OCI-LY7 (cell line): ENCODE measurements around the gene TLE1. TPM values are rescaled to one million over a fixed set of nuclear protein-coding genes. Genes with fewer than 3 reads are reported as not detected.

Experiments used
- BruUV-seq: library from RNA; stranded (reverse); fragments of 400-500 nt; replicated peaks from 2 replicates; lab custom pipeline; 2021; lab: Mats Ljungman, UMichigan
- CTCF ChIA-PET: fragments of 300-600 bp; sonication (Branson Sonifier 250); formaldehyde crosslinking; loops from one replicate; lab custom pipeline; 2022; ENCODE audit warnings: antibody characterized with exemption; ENCODE audit not compliant: unreplicated experiment; lab: Charles Lee
- POLR2A ChIA-PET: fragments of 300-600 bp; sonication (Branson Sonifier 250); formaldehyde crosslinking; loops from one replicate; lab custom pipeline; 2022; ENCODE audit warnings: antibody characterized with exemption; lab: Charles Lee
- DNase-seq: peaks from one replicate; pipeline ENCODE4 v3.0.0-alpha.2; 2015; ENCODE audit warnings: low spot score
- H2AFZ ChIP-seq: fragments of 200-600 bp; sonication (generic), shearing (Covaris generic); 2 replicates; pipeline ENCODE4 v1.6.1; 2014; ENCODE audit warnings: mild to moderate bottlenecking, antibody characterized with exemption, low read length, moderate library complexity
- H3K27ac ChIP-seq: fragments of 200-600 bp; sonication (generic); 2 replicates; pipeline ENCODE4 v1.5.1; 2014; ENCODE audit warnings: mixed run types, low read depth, mild to moderate bottlenecking, moderate library complexity, low read length, inconsistent platforms; ENCODE audit not compliant: poor library complexity, severe bottlenecking
- H3K36me3 ChIP-seq: fragments of 200-600 bp; sonication (generic); 2 replicates; pipeline ENCODE4 v1.6.1; 2014; ENCODE audit warnings: mild to moderate bottlenecking, antibody characterized with exemption, low read length, moderate library complexity, mixed read lengths; ENCODE audit not compliant: insufficient read depth
- H3K4me1 ChIP-seq: fragments of 200-600 bp; sonication (generic); 2 replicates; pipeline ENCODE4 v1.5.1; 2014; ENCODE audit warnings: mild to moderate bottlenecking, low read length; ENCODE audit not compliant: insufficient read depth, poor library complexity, severe bottlenecking
- H3K4me2 ChIP-seq: fragments of 200-600 bp; sonication (generic); 2 replicates; pipeline ENCODE4 v1.6.1; 2014; ENCODE audit warnings: mild to moderate bottlenecking, low read length
- H3K4me3 ChIP-seq: fragments of 200-600 bp; sonication (generic); 2 replicates; pipeline ENCODE4 v1.5.1; 2014; ENCODE audit warnings: mild to moderate bottlenecking, low read depth, low read length; ENCODE audit not compliant: poor library complexity, severe bottlenecking
- H3K79me2 ChIP-seq: fragments of 200-600 bp; sonication (generic); 2 replicates; pipeline ENCODE4 v1.6.1; 2016; ENCODE audit warnings: low read depth, mild to moderate bottlenecking, low read length, moderate library complexity, mixed read lengths; ENCODE audit not compliant: insufficient read depth
- H3K9me2 ChIP-seq: fragments of 200-600 bp; sonication (generic); 2 replicates; pipeline ENCODE4 v1.6.1; 2016; ENCODE audit warnings: mild to moderate bottlenecking, low read length, mixed read lengths; ENCODE audit not compliant: insufficient read depth
- H3K9me3 ChIP-seq: fragments of 200-600 bp; sonication (generic); 2 replicates; pipeline ENCODE4 v1.6.1; 2014; ENCODE audit warnings: mild to moderate bottlenecking, mixed run types, low read length, mixed read lengths
- H4K20me1 ChIP-seq: fragments of 200-600 bp; sonication (generic); 2 replicates; pipeline ENCODE4 v1.6.1; 2014; ENCODE audit warnings: mild to moderate bottlenecking, antibody characterized with exemption, low read length, moderate library complexity, mixed read lengths; ENCODE audit not compliant: insufficient read depth
- CTCF ChIP-seq: fragments of 200-600 bp; sonication (generic); conservative IDR thresholded peaks from 2 replicates; pipeline ENCODE4 v1.5.1; 2014; ENCODE audit warnings: mild to moderate bottlenecking, antibody characterized with exemption, low read length, moderate library complexity, mixed read lengths
- EZH2phosphoT487 ChIP-seq: fragments of 200-600 bp; sonication (generic); IDR thresholded peaks from 2 replicates; pipeline ENCODE4 v1.6.1; 2018; ENCODE audit warnings: low read depth, borderline replicate concordance, mild to moderate bottlenecking, mixed run types, antibody characterized with exemption, low read length, moderate library complexity, mixed read lengths
- intact Hi-C: fragments of 100-400 bp; cut with micrococcal nuclease; formaldehyde crosslinking; loops from one replicate; pipeline ENCODE4 v1.10.0; 2022; ENCODE audit not compliant: unreplicated experiment
- total RNA-seq, 2 experiments: library from RNA; depleted of rRNA in 1 of 2; stranded (reverse); fragments of >200 nt in 1 of 2; shearing (Covaris generic) in 1 of 2; gene quantifications; 2 replicates each; pipeline ENCODE4 v1.2.3, GENCODE V29; 2014 to 2022

Gene TLE1
- total RNA-seq, 2 experiments from 2014 or later = 0.13 TPM; not detected in 1

- POLR2A ChIA-PET = interaction anchor here (0.6 kb wide), 1 partner anchor 14 kb away, joined by 6 read pairs; no protein-coding TSS in a partner anchor
- H3K79me2 ChIP-seq = no peaks in the 10 kb centered on the region
- H3K9me2 ChIP-seq = no peaks in the 10 kb centered on the region
- CTCF ChIA-PET = no interaction called here
- H3K4me1 ChIP-seq = no peaks in the 10 kb centered on the region
- BruUV-seq = no TSS peak
- H2AFZ ChIP-seq = no peak overlapping the region
- no peak overlapping the region for H3K27ac ChIP-seq
- no peak for DNase-seq
- H3K4me3 ChIP-seq = no peak overlapping the region
- no peaks in the 10 kb centered on the region for H3K36me3 ChIP-seq
- intact Hi-C loops = no loop called here
- no peak for TF ChIP-seq CTCF
- no peak for TF ChIP-seq EZH2phosphoT487
- no peaks in the 10 kb centered on the region for H4K20me1 ChIP-seq
- no peak overlapping the region for H3K4me2 ChIP-seq
- H3K9me3 ChIP-seq = no peaks in the 10 kb centered on the region
Measured at GRCh38 chr9:81637276-81637675, 52.1 kb downstream of the TLE1 start.

- Histone ChIP-seq H3K27ac (no peak overlapping the region), H3K4me3 (no peak overlapping the region), H3K4me1 (no peaks in the 10 kb centered on the region), H2AFZ (no peak overlapping the region), H3K4me2 (no peak overlapping the region), H3K9me2 (no peaks in the 10 kb centered on the region), H4K20me1 (no peaks in the 10 kb centered on the region), H3K36me3 (no peaks in the 10 kb centered on the region), H3K9me3 (no peaks in the 10 kb centered on the region), H3K79me2 (no peaks in the 10 kb centered on the region)
- TF ChIP-seq CTCF (no peak), EZH2phosphoT487 (no peak)
- POLR2A ChIA-PET = no interaction called here
- CTCF ChIA-PET = no interaction called here
- no peak for DNase-seq
- intact Hi-C loops = no loop called here
- no TSS peak for BruUV-seq
Measured at GRCh38 chr9:81636255-81636599, 53.1 kb downstream of the TLE1 start.

- Histone ChIP-seq H2AFZ (no peak overlapping the region), H4K20me1 (no peaks in the 10 kb centered on the region), H3K79me2 (no peaks in the 10 kb centered on the region), H3K27ac (no peak overlapping the region), H3K9me2 (no peaks in the 10 kb centered on the region), H3K36me3 (no peaks in the 10 kb centered on the region), H3K9me3 (no peaks in the 10 kb centered on the region), H3K4me2 (no peak overlapping the region), H3K4me1 (no peaks in the 10 kb centered on the region), H3K4me3 (no peak overlapping the region)
- DNase-seq = no peak
- intact Hi-C loops = no loop called here
- ChIA-PET CTCF (no interaction called here), POLR2A (no interaction called here)
- BruUV-seq = no TSS peak
- TF ChIP-seq EZH2phosphoT487 = no peak
- no peak for TF ChIP-seq CTCF
Measured at GRCh38 chr9:81635521-81636254, 53.7 kb downstream of the TLE1 start.
